Left lung (tissue), 10 donors: ENCODE data around the gene TNFRSF14. TPM values are rescaled to one million over a fixed set of nuclear protein-coding genes. Genes with fewer than 3 reads are reported as not detected.

Experiments
- ATAC-seq: fragments of 200-7000 bp; cut with Tn5 transposase; one replicate; pipeline ENCODE4 v1.9.1; 2020; ENCODE audit warnings: moderate library complexity
- DNase-seq, 4 donors: peaks; one replicate each; pipeline ENCODE4 v3.0.0-alpha.2; 2013 to 2020
- H3K27ac ChIP-seq, 2 donors: fragments of 200-600 bp; sonication (generic) in 1 of 2; one replicate each; pipeline versions ENCODE4 v1.5.0 to v1.8.0; 2020 to 2021
- H3K27me3 ChIP-seq, 2 donors: fragments of 200-600 bp; sonication (generic) in 1 of 2; one replicate each; pipeline versions ENCODE4 v1.5.0 to v1.8.0; 2020 to 2021
- H3K36me3 ChIP-seq, 2 donors: fragments of 200-600 bp; sonication (generic) in 1 of 2; one replicate each; pipeline versions ENCODE4 v1.5.0 to v1.8.0; 2020 to 2021
- H3K4me1 ChIP-seq, 2 donors: fragments of 200-600 bp; one replicate each; pipeline ENCODE4 v1.8.0; 2021
- H3K4me3 ChIP-seq, 2 donors: fragments of 200-600 bp; sonication (generic) in 1 of 2; one replicate each; pipeline versions ENCODE4 v1.5.0 to v1.8.0; 2020 to 2021; ENCODE audit warnings: mild to moderate bottlenecking in 1 of 2
- H3K9me3 ChIP-seq, 2 donors: fragments of 200-600 bp; sonication (generic) in 1 of 2; one replicate each; pipeline versions ENCODE4 v1.5.0 to v1.8.0; 2020 to 2021
- intact Hi-C, 2 donors: fragments of 100-400 bp; cut with DNase I; formaldehyde crosslinking; loops; one replicate each; pipeline versions ENCODE4 v1.11.2 to v1.14.2; 2022
- polyA plus RNA-seq, 6 donors: library from polyadenylated mRNA; unstranded; fragments of 120-200 nt; gene quantifications; one replicate each; pipeline ENCODE4 v1.2.1, GENCODE V29; 2013; ENCODE audit not compliant: insufficient read length in 6 of 6
- total RNA-seq, 2 donors: library from RNA; stranded (reverse); fragmentation: NEBNext Ultra II Directional; extraction: Animal tissue kit (Norgen Biotek cat#: 25700); gene quantifications; one replicate each; pipeline ENCODE4 v1.2.1, GENCODE V29; 2021
- TF ChIP-seq, protein P1 (sequence below), 2 donors: fragments of 200-600 bp; sonication (generic) in 1 of 2; IDR thresholded peaks; one replicate each; pipeline versions ENCODE4 v1.5.0 to v1.8.0; 2021; ENCODE audit warnings: antibody characterized with exemption in 2 of 2
- donor health status: DM: no; HTN: yes; CAD: no.
- donor health status: DM: no; HTN: no; CAD: no.

Gene TNFRSF14
- total and polyA plus RNA-seq, 8 donors, result 24.2 to 109 (median 30.3) TPM

DNA sequence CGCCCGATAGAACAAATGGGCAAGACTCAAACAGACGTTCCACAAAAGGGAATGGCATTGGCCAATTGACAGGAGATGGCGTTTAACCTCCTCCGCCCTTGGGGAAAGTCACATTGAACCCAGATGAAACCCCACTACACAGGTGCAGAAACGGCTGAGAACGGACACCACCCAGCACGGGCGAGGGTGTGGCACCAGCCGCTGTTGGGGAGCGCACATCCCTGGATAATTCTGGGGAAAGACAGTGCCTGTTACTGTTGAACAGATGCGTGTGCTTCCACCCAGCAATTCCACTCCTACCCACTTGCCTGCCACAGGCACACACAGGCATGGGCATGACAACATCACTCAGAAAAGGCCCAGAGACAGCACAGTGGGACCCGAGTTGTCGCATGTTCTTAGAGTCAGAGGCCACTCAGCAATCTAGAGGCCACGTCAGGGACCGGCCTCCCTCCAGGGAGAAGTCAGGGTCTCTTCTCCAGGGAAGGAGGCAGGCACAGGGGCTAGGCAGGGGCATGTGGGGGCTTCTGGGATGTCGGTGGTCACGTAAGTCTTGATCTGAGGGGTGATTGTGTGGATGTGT, 45.6 kb downstream of the TNFRSF14 start:
- intact Hi-C loops, result no loop called here
- peaks cover 0 to 3% of the 10 kb centered on the region in 2 donors for H3K9me3 ChIP-seq
- no peak overlapping the region for H3K27ac ChIP-seq
- no peak overlapping the region for H3K4me3 ChIP-seq
- H3K36me3 ChIP-seq, result no peaks in the 10 kb centered on the region
- peaks cover 0 to 13% of the 10 kb centered on the region in 2 donors for H3K27me3 ChIP-seq
- H3K4me1 ChIP-seq, result no peaks in the 10 kb centered on the region
- TF ChIP-seq, protein P1, sequence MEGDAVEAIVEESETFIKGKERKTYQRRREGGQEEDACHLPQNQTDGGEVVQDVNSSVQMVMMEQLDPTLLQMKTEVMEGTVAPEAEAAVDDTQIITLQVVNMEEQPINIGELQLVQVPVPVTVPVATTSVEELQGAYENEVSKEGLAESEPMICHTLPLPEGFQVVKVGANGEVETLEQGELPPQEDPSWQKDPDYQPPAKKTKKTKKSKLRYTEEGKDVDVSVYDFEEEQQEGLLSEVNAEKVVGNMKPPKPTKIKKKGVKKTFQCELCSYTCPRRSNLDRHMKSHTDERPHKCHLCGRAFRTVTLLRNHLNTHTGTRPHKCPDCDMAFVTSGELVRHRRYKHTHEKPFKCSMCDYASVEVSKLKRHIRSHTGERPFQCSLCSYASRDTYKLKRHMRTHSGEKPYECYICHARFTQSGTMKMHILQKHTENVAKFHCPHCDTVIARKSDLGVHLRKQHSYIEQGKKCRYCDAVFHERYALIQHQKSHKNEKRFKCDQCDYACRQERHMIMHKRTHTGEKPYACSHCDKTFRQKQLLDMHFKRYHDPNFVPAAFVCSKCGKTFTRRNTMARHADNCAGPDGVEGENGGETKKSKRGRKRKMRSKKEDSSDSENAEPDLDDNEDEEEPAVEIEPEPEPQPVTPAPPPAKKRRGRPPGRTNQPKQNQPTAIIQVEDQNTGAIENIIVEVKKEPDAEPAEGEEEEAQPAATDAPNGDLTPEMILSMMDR (IDR thresholded peaks at IDR 0.05), result no peak
- peak in 1 of 4 donors; percentile 46 for DNase-seq
- no peak for ATAC-seq

DNA sequence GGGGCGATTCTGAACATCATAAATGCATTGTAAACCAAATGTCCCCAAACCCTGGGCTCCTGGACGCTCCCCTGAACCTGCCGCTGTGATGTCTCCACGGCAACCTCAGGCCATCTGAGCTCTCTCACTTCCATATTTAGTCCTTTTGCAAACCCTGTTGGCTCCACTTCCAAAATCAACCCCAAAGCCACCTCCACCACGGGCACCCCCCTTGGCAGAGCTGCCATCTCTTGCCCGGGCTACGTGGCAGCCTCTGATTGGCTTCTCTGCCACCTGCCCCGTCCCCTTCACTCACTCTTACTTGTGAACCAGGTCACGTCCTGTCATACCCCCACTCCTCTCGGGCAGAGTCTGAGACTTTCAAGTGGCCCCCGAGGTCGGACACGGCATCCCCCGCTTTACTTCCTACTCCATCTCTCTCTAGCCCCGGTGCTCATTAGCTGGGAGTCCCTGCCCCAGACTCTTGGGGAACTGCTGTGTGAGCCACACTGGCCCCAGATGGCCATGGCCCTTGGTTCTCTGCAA, 46.2 kb downstream of the TNFRSF14 start:
- ATAC-seq (no peak), DNase-seq (peak in 1 of 4 donors; percentile 41)
- H3K4me1 ChIP-seq, result no peaks in the 10 kb centered on the region
- H3K4me3 ChIP-seq, result no peak overlapping the region
- no peak overlapping the region for H3K27ac ChIP-seq
- H3K27me3 ChIP-seq, result peaks cover 0 to 13% of the 10 kb centered on the region in 2 donors
- peaks cover 0 to 3% of the 10 kb centered on the region in 2 donors for H3K9me3 ChIP-seq
- TF ChIP-seq, protein P1 (IDR thresholded peaks at IDR 0.05), result no peak
- H3K36me3 ChIP-seq, result no peaks in the 10 kb centered on the region
- intact Hi-C loops, result no loop called here

DNA sequence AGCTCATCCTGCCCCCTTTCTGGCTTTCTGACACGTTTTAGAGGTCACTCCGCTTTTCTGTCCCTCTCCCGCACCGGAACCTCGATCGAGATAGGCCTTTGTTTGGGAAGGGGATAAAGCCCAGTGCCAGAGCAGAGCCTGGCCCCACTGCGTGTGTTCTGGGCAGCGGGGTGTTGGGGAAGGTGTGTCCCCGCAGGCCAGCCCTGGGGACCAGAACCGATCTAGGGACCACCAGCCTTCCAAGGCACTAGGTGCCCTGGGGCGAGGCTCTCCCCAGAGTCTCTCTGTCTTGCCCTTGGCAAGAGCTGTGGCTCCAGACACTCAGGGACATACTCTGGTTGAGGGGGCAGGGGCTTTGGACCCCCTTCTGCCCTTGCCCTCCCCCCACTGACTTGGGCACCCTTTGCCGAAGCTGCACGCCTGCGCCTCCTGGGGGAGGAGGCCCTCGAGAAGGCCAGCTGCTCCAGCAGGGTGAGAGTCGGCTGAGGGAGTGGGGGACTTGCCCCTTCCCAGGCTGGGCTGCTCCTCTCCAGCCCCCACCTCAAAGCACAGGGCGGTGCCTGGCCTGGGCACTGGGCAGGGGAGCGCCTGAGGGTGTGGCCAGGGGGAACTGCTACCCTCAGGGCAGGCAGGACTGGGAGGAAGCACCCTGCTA, 46.8 kb downstream of the TNFRSF14 start:
- no peak for ATAC-seq
- Histone ChIP-seq H3K36me3 (no peaks in the 10 kb centered on the region), H3K27ac (no peak overlapping the region), H3K27me3 (peaks cover 0 to 13% of the 10 kb centered on the region in 2 donors), H3K9me3 (peaks cover 0 to 3% of the 10 kb centered on the region in 2 donors), H3K4me1 (no peaks in the 10 kb centered on the region), H3K4me3 (no peak overlapping the region)
- no peak for DNase-seq
- TF ChIP-seq, protein P1 (IDR thresholded peaks at IDR 0.05), result no peak
- intact Hi-C loops, result no loop called here

DNA sequence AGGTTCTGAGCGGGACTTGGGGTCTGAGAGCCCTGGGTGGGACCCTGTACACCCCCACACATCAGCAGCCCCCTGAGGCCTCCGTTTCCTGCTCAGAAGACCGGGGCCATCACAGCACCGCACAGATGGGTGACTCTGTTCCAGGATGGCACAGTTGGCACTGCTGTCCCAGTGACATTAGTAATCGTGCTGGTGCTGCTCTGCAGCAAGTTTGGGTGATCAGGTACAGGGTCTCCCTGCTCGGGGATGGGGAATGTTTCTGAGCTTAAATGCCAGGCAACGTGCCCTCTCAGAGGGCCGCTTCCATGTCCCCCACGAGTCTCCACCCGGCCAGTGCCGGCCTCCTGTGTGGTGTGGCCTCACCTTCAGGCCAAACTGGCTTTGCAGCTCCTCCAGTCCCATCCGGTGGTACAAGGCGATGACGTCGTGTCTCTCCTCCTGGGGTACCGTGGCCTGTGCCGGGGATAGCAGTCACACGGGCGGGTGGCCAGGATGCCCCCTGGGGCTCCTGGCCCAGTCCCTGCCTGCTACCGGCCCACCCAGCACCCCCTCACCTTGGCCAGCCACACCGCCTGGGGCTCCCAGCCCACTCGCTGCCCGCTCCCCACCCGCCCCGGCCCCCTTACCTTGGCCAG, 47.5 kb downstream of the TNFRSF14 start:
- no peak for ATAC-seq
- no peaks in the 10 kb centered on the region for H3K9me3 ChIP-seq
- peak in 1 of 4 donors; percentile 57 for DNase-seq
- H3K27me3 ChIP-seq, result peaks cover 0 to 13% of the 10 kb centered on the region in 2 donors
- H3K4me1 ChIP-seq, result no peaks in the 10 kb centered on the region
- intact Hi-C loops, result no loop called here
- TF ChIP-seq, protein P1 (IDR thresholded peaks at IDR 0.05), result no peak
- H3K4me3 ChIP-seq, result no peak overlapping the region
- no peak overlapping the region for H3K27ac ChIP-seq
- H3K36me3 ChIP-seq, result no peaks in the 10 kb centered on the region
